Neural progenitor cell (in vitro differentiated cells): Measurements from ENCODE around the gene SFMBT2. TPM values are rescaled to one million over a fixed set of nuclear protein-coding genes. Genes with fewer than 3 reads are reported as not detected.
"Not testable (repeated sequence)": the region's sequence is repeated elsewhere in the genome, so short reads cannot be mapped to it uniquely, and the experiment has no call there.

ENCODE experiments used
- DNase-seq: peaks from one replicate; pipeline ENCODE4 v3.0.0-alpha.2; 2016; ENCODE audit warnings: low spot score
- H2AFZ ChIP-seq: fragments of 200-600 bp; sonication (generic); replicated peaks from 2 replicates; pipeline ENCODE4 v1.6.1; 2016; ENCODE audit warnings: antibody characterized with exemption
- H3F3A ChIP-seq: fragments of 200-600 bp; sonication (generic); 2 replicates; pipeline ENCODE4 v1.6.1; 2016; ENCODE audit warnings: antibody characterized with exemption, low read depth
- H3K27ac ChIP-seq: fragments of 200-600 bp; sonication (generic); 2 replicates; pipeline ENCODE4 v1.5.1; 2016; ENCODE audit warnings: mild to moderate bottlenecking
- H3K27me3 ChIP-seq: fragments of 200-600 bp; sonication (generic); 2 replicates; pipeline ENCODE4 v1.6.1; 2016; ENCODE audit warnings: mild to moderate bottlenecking, moderate library complexity
- H3K36me3 ChIP-seq: fragments of 200-600 bp; sonication (generic); 2 replicates; pipeline ENCODE4 v1.5.1; 2016
- H3K4me1 ChIP-seq: fragments of 200-600 bp; sonication (generic); 2 replicates; pipeline ENCODE4 v1.6.1; 2016; ENCODE audit warnings: mixed run types
- H3K4me2 ChIP-seq: fragments of 200-600 bp; sonication (generic); 2 replicates; pipeline ENCODE4 v1.6.1; 2016
- H3K4me3 ChIP-seq: fragments of 200-600 bp; sonication (generic); 2 replicates; pipeline ENCODE4 v1.5.1; 2016
- H3K79me2 ChIP-seq: fragments of 200-600 bp; sonication (generic); 2 replicates; pipeline ENCODE4 v1.6.1; 2016; ENCODE audit warnings: low read depth
- H3K9ac ChIP-seq: fragments of 200-600 bp; sonication (generic); 2 replicates; pipeline ENCODE4 v1.6.1; 2016
- H3K9me3 ChIP-seq: fragments of 200-600 bp; sonication (generic); 2 replicates; pipeline ENCODE4 v1.5.1; 2016; ENCODE audit warnings: low read depth
- H4K20me1 ChIP-seq: fragments of 200-600 bp; sonication (generic); 2 replicates; pipeline ENCODE4 v1.6.1; 2016; ENCODE audit warnings: low read depth
- H3K27ac Mint-ChIP-seq: 3 replicates; pipeline ENCODE4 v1.8.0; 2021; ENCODE audit warnings: mixed read lengths
- H3K27me3 Mint-ChIP-seq: 2 replicates; pipeline ENCODE4 v1.8.0; 2022; ENCODE audit warnings: low read depth, mild to moderate bottlenecking, inconsistent platforms, moderate library complexity, mixed read lengths; ENCODE audit not compliant: insufficient read depth
- H3K36me3 Mint-ChIP-seq: 3 replicates; pipeline ENCODE4 v1.8.0; 2021; ENCODE audit warnings: mixed read lengths
- H3K4me1 Mint-ChIP-seq: 3 replicates; pipeline ENCODE4 v1.8.0; 2021; ENCODE audit warnings: mixed read lengths
- H3K4me3 Mint-ChIP-seq: 3 replicates; pipeline ENCODE4 v1.8.0; 2021; ENCODE audit warnings: mild to moderate bottlenecking, moderate library complexity, mixed read lengths
- H3K9me3 Mint-ChIP-seq: 3 replicates; pipeline ENCODE4 v1.8.0; 2020; ENCODE audit warnings: mixed read lengths
- EZH2 ChIP-seq: fragments of 200-600 bp; sonication (generic); IDR thresholded peaks from 2 replicates; pipeline ENCODE4 v1.6.1; 2017; ENCODE audit warnings: antibody characterized with exemption, mild to moderate bottlenecking, moderate library complexity
- EZH2phosphoT487 ChIP-seq: fragments of 200-600 bp; sonication (generic); IDR thresholded peaks from 2 replicates; pipeline ENCODE4 v1.6.1; 2017; ENCODE audit warnings: antibody characterized with exemption
- total RNA-seq: library from RNA; depleted of rRNA; stranded (reverse); fragments of >200 nt; gene quantifications from 2 replicates; pipeline ENCODE4 v1.2.3, GENCODE V29; 2015; ENCODE audit warnings: low replicate concordance
- TF ChIP-seq, protein P1 (sequence below): fragments of 200-600 bp; sonication (generic); IDR thresholded peaks from 2 replicates; pipeline ENCODE4 v1.5.1; 2017; ENCODE audit warnings: antibody characterized with exemption, mild to moderate bottlenecking

Gene SFMBT2
- total RNA-seq, 1 donor from 2014 or later: 1.8 TPM

GRCh38 chr10:7192061-7192460, 218.8 kb downstream of the SFMBT2 start:
- Histone ChIP-seq H3K4me2 (no peak overlapping the region), H3K4me3 (no peak overlapping the region), H3K79me2 (no peaks in the 10 kb centered on the region), H3F3A (no peaks in the 10 kb centered on the region), H2AFZ (no peak overlapping the region), H4K20me1 (no peaks in the 10 kb centered on the region), H3K27ac (no peak overlapping the region), H3K27me3 (no peaks in the 10 kb centered on the region), H3K4me1 (no peaks in the 10 kb centered on the region), H3K36me3 (no peaks in the 10 kb centered on the region), H3K9me3 (no peaks in the 10 kb centered on the region), H3K9ac (no peak overlapping the region)
- DNase-seq: no peak
- Mint-ChIP-seq H3K4me3 (no peak overlapping the region), H3K36me3 (peaks cover 26% of the 10 kb centered on the region), H3K27me3 (peaks cover 3% of the 10 kb centered on the region), H3K27ac (no peak overlapping the region), H3K9me3 (peaks cover 3% of the 10 kb centered on the region), H3K4me1 (peaks cover 2% of the 10 kb centered on the region)
- TF ChIP-seq, protein P1, sequence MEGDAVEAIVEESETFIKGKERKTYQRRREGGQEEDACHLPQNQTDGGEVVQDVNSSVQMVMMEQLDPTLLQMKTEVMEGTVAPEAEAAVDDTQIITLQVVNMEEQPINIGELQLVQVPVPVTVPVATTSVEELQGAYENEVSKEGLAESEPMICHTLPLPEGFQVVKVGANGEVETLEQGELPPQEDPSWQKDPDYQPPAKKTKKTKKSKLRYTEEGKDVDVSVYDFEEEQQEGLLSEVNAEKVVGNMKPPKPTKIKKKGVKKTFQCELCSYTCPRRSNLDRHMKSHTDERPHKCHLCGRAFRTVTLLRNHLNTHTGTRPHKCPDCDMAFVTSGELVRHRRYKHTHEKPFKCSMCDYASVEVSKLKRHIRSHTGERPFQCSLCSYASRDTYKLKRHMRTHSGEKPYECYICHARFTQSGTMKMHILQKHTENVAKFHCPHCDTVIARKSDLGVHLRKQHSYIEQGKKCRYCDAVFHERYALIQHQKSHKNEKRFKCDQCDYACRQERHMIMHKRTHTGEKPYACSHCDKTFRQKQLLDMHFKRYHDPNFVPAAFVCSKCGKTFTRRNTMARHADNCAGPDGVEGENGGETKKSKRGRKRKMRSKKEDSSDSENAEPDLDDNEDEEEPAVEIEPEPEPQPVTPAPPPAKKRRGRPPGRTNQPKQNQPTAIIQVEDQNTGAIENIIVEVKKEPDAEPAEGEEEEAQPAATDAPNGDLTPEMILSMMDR: no peak
- no peak for TF ChIP-seq EZH2
- TF ChIP-seq EZH2phosphoT487: no peak

- H2AFZ ChIP-seq, H3K27ac Mint-ChIP-seq, H3K9me3 Mint-ChIP-seq, DNase-seq, H3K36me3 ChIP-seq, H3K27me3 ChIP-seq, H3K79me2 ChIP-seq, H3K4me3 Mint-ChIP-seq, H3K27me3 Mint-ChIP-seq, H3K27ac ChIP-seq, H3F3A ChIP-seq, H3K4me2 ChIP-seq, H3K4me1 Mint-ChIP-seq, H4K20me1 ChIP-seq, H3K4me3 ChIP-seq, H3K4me1 ChIP-seq, H3K9ac ChIP-seq, H3K9me3 ChIP-seq: not testable (repeated sequence)
- H3K36me3 Mint-ChIP-seq: peaks cover 14% of the 10 kb centered on the region
Observed at GRCh38 chr10:7190772-7191171, 220.1 kb downstream of the SFMBT2 start.

DNA sequence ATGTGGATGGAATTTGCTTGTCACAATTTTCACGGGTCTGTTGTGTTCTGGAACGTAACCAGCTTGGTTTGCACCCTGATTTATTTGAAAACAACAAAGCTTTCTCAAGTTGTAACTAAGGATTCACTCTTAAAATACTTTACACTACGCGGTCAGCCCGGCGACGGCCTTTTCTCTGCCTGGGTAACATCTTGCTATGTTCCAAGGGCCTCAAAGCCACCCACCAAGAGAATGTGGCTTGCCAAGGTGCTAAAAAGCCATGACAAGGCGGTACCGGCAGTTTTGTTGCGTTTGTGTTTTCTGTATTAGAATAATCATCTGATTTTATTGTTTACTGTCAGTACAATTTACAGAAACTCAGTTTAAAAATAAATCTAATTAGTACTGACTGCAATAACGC, 220.9 kb downstream of the SFMBT2 start:
- Histone ChIP-seq H3K79me2 (no peaks in the 10 kb centered on the region), H3K4me3 (no peak overlapping the region), H3K9ac (no peak overlapping the region), H4K20me1 (no peaks in the 10 kb centered on the region), H3F3A (no peaks in the 10 kb centered on the region), H3K9me3 (no peaks in the 10 kb centered on the region), H3K4me2 (no peak overlapping the region), H2AFZ (no peak overlapping the region), H3K27ac (no peak overlapping the region), H3K36me3 (no peaks in the 10 kb centered on the region), H3K27me3 (no peaks in the 10 kb centered on the region), H3K4me1 (no peaks in the 10 kb centered on the region)
- Mint-ChIP-seq H3K36me3 (peaks cover 6% of the 10 kb centered on the region), H3K9me3 (no peaks in the 10 kb centered on the region), H3K27me3 (no peaks in the 10 kb centered on the region), H3K4me1 (peaks cover 2% of the 10 kb centered on the region), H3K27ac (no peak overlapping the region), H3K4me3 (no peak overlapping the region)
- DNase-seq: no peak
- TF ChIP-seq EZH2 (no peak), EZH2phosphoT487 (no peak)
- TF ChIP-seq, protein P1: no peak

DNA sequence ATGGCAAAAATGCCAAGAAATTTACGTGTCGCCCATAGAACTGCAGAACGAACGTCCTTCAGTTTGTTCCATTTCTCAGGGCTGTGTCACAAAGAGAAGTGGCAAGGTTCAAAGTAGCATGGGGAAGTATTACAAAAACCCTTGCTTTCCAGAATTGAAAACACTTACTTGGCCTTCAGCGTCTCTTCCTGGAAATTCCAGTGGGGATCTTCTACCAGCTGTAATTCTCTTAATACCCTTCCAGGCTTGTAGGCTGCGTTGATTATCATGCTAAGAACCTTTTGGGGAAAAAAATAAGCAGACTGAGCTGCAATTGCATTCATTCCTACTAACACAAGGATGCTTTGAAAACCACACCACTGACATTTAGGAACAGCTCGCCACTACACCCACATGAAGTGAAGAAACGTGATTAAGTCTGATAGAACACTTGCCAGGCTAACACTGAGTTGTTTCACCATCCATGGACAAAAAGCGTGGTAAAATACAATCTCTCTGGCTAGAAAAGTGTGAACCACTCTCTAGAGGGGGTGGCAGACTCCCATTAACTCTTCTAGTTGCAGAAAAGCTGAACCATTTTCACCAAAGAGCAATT, 222.3 kb downstream of the SFMBT2 start:
- Mint-ChIP-seq H3K27me3 (no peaks in the 10 kb centered on the region), H3K27ac (peak overlapping the region; percentile 8), H3K36me3 (peaks cover 5% of the 10 kb centered on the region), H3K9me3 (no peaks in the 10 kb centered on the region), H3K4me3 (no peak overlapping the region), H3K4me1 (peaks cover 2% of the 10 kb centered on the region)
- Histone ChIP-seq H3K79me2 (no peaks in the 10 kb centered on the region), H3K4me1 (peaks cover 3% of the 10 kb centered on the region), H3K27ac (no peak overlapping the region), H4K20me1 (no peaks in the 10 kb centered on the region), H3K9ac (no peak overlapping the region), H3K9me3 (no peaks in the 10 kb centered on the region), H3F3A (no peaks in the 10 kb centered on the region), H3K4me3 (no peak overlapping the region), H3K4me2 (no peak overlapping the region), H3K36me3 (no peaks in the 10 kb centered on the region), H3K27me3 (no peaks in the 10 kb centered on the region), H2AFZ (no peak overlapping the region)
- TF ChIP-seq, protein P1: no peak
- no peak for TF ChIP-seq EZH2phosphoT487
- TF ChIP-seq EZH2: no peak
- DNase-seq: no peak
